Measurements from ENCODE around the gene GPRASP2. TPM values are rescaled to one million over a fixed set of nuclear protein-coding genes. Genes with fewer than 3 reads are reported as not detected.
A peak's percentile ranks its signal among the peaks of the same experiment; 100 is the strongest.

The GPRASP2 gene
- total and polyA plus RNA-seq, 4 donors, result 2.4 to 23.9 (median 4.4) TPM

DNA sequence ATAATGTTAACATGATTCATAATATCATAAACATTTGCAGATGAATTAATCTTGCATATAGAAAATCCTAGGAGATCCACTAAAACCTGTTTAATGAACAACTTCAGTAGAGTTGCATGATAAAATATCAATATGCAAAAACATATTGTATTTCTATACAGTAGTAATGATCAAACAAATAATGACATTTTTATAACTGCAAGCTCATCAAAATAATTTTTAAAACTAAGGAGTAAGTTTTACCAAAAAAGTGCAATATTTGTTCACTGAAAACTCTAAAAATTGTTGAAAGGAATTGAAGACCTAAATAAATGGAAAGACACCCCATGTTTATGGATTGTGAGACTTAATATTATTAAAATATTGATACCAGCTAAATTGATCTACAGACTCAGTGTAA, 15.9 kb upstream of the GPRASP2 start:
- H3K4me3 ChIP-seq, result no peak overlapping the region
- H3K4me1 ChIP-seq (ENCODE audit: control insufficient read depth in 5 of 5, insufficient read depth in 5 of 5, low read length in 5 of 5), result no peaks in the 10 kb centered on the region
- H3K36me3 ChIP-seq (ENCODE audit: control insufficient read depth in 4 of 4, insufficient read depth in 4 of 4, low read length in 4 of 4), result no peaks in the 10 kb centered on the region
- H3K9ac ChIP-seq (ENCODE audit: insufficient read depth in 1 of 2, low read length in 2 of 2), result no peak overlapping the region
- no peak for ATAC-seq (ENCODE audit: insufficient read depth, low FRiP score)
- peaks cover 0 to 2% (median 0%) of the 10 kb centered on the region in 4 donors for H3K9me3 ChIP-seq (ENCODE audit: control insufficient read depth in 4 of 4, insufficient read depth in 3 of 4, low read length in 3 of 4)
- H3K27me3 ChIP-seq (ENCODE audit: control insufficient read depth in 3 of 3, insufficient read depth in 3 of 3, low read length in 2 of 3), result no peaks in the 10 kb centered on the region
- TF ChIP-seq CTCF (IDR thresholded peaks at IDR 0.05; ENCODE audit: control extremely low read depth, extremely low read depth), result no peak
- no peak for DNase-seq
- H3K27ac ChIP-seq (ENCODE audit: low read depth in 1 of 2, low read length in 1 of 2), result no peak overlapping the region

DNA sequence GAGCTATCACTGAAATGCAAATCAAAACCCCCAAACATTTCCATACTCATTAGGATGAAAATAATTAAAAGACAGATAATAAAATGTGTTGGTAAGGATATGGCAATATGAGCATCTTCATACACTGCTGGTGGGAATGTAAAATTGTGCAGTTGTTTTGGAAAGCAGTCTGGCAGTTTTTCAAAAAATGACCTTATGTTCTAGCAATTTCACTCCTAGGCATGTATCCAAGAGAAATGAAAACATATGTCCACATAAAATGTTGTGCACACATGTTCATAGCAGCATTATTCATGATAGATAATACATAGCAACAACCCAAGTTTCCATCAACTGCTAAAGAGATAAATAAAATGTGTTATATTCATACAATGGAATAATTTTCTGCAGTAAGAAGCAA, 14.8 kb upstream of the GPRASP2 start:
- Histone ChIP-seq H3K4me1 (ENCODE audit: control insufficient read depth in 5 of 5, insufficient read depth in 5 of 5, low read length in 5 of 5) (no peaks in the 10 kb centered on the region), H3K36me3 (ENCODE audit: control insufficient read depth in 4 of 4, insufficient read depth in 4 of 4, low read length in 4 of 4) (no peaks in the 10 kb centered on the region), H3K9ac (ENCODE audit: insufficient read depth in 1 of 2, low read length in 2 of 2) (no peak overlapping the region), H3K4me3 (no peak overlapping the region), H3K9me3 (ENCODE audit: control insufficient read depth in 4 of 4, insufficient read depth in 3 of 4, low read length in 3 of 4) (no peaks in the 10 kb centered on the region), H3K27ac (ENCODE audit: low read depth in 1 of 2, low read length in 1 of 2) (no peak overlapping the region), H3K27me3 (ENCODE audit: control insufficient read depth in 3 of 3, insufficient read depth in 3 of 3, low read length in 2 of 3) (no peaks in the 10 kb centered on the region)
- peak in 2 of 3 donors; percentile 81 to 88 for DNase-seq
- no peak for ATAC-seq (ENCODE audit: insufficient read depth, low FRiP score)
- no peak for TF ChIP-seq CTCF (IDR thresholded peaks at IDR 0.05; ENCODE audit: control extremely low read depth, extremely low read depth)

- TF ChIP-seq CTCF (IDR thresholded peaks at IDR 0.05; ENCODE audit: control extremely low read depth, extremely low read depth), result no peak
- H3K27ac ChIP-seq (ENCODE audit: low read depth in 1 of 2, low read length in 1 of 2), result no peak overlapping the region
- H3K4me1 ChIP-seq (ENCODE audit: control insufficient read depth in 5 of 5, insufficient read depth in 5 of 5, low read length in 5 of 5), result no peaks in the 10 kb centered on the region
- H3K27me3 ChIP-seq (ENCODE audit: control insufficient read depth in 3 of 3, insufficient read depth in 3 of 3, low read length in 2 of 3), result peaks cover 0 to 3% (median 0%) of the 10 kb centered on the region in 3 donors
- H3K4me3 ChIP-seq, result no peak overlapping the region
- H3K9me3 ChIP-seq (ENCODE audit: control insufficient read depth in 4 of 4, insufficient read depth in 3 of 4, low read length in 3 of 4), result peaks cover 0 to 5% (median 0%) of the 10 kb centered on the region in 4 donors
- no peak overlapping the region for H3K9ac ChIP-seq (ENCODE audit: insufficient read depth in 1 of 2, low read length in 2 of 2)
- WGBS, 2 donors, result 59 to 60% methylated on average over 2 of the region's 2 CpGs
- ATAC-seq (ENCODE audit: insufficient read depth, low FRiP score) (no peak), DNase-seq (no peak)
- H3K36me3 ChIP-seq (ENCODE audit: control insufficient read depth in 4 of 4, insufficient read depth in 4 of 4, low read length in 4 of 4), result peaks cover 0 to 1% (median 0%) of the 10 kb centered on the region in 4 donors
Observed at GRCh38 chrX:102708900-102709299, 3.3 kb upstream of the GPRASP2 start.

GRCh38 chrX:102711872-102712215, 404 bp upstream of the GPRASP2 start:
- no peak for TF ChIP-seq CTCF (IDR thresholded peaks at IDR 0.05; ENCODE audit: control extremely low read depth, extremely low read depth)
- H3K36me3 ChIP-seq (ENCODE audit: control insufficient read depth in 4 of 4, insufficient read depth in 4 of 4, low read length in 4 of 4), result peaks cover 0 to 2% (median 0%) of the 10 kb centered on the region in 4 donors
- no peak overlapping the region for H3K27ac ChIP-seq (ENCODE audit: low read depth in 1 of 2, low read length in 1 of 2)
- H3K27me3 ChIP-seq (ENCODE audit: control insufficient read depth in 3 of 3, insufficient read depth in 3 of 3, low read length in 2 of 3), result peaks cover 0 to 3% (median 0%) of the 10 kb centered on the region in 3 donors
- H3K9ac ChIP-seq (ENCODE audit: insufficient read depth in 1 of 2, low read length in 2 of 2), result no peak overlapping the region
- 0 to 32% methylated on average over 13 to 19 of the region's 19 CpGs for WGBS, 2 donors
- H3K4me3 ChIP-seq, result peak overlapping the region; percentile 57
- peaks cover 0 to 3% (median 0%) of the 10 kb centered on the region in 4 donors for H3K9me3 ChIP-seq (ENCODE audit: control insufficient read depth in 4 of 4, insufficient read depth in 3 of 4, low read length in 3 of 4)
- DNase-seq (no peak), ATAC-seq (ENCODE audit: insufficient read depth, low FRiP score) (no peak)
- H3K4me1 ChIP-seq (ENCODE audit: control insufficient read depth in 5 of 5, insufficient read depth in 5 of 5, low read length in 5 of 5), result no peaks in the 10 kb centered on the region
